ENCODE measurements around the gene SMAD2. TPM values are rescaled to one million over a fixed set of nuclear protein-coding genes. Genes with fewer than 3 reads are reported as not detected.

Gene SMAD2
- total RNA-seq (100 to 1,000 TPM; 110 to 129 (median 115) TPM), total RNA-seq (74.6 to 265 (median 189) reads per million in 29 experiments)
- total RNA-seq (2013) = 146 TPM

- peaks cover 3% of the 10 kb centered on the region for H3K36me3 Mint-ChIP-seq
- H3K9me3 Mint-ChIP-seq = no peaks in the 10 kb centered on the region
- Histone ChIP-seq H3K9me3 (no peaks in the 10 kb centered on the region), H3K4me3 (ENCODE audit: control insufficient read depth in 1 of 2, extremely low read depth in 1 of 2, low read length in 1 of 2) (peak within 1 kb of the TSS; percentile 69 to 82), H3K4me1 (ENCODE audit: control insufficient read depth in 1 of 2, extremely low read depth in 1 of 2, insufficient read depth in 2 of 2, low read length in 2 of 2) (peaks cover 16 to 39% of the 10 kb centered on the region in 2 experiments), H3K27me3 (replicated peaks in 1 of 2; ENCODE audit: control insufficient read depth in 2 of 2, extremely low read depth in 1 of 2, insufficient read depth in 2 of 2, low read length in 1 of 2) (no peaks in the 10 kb centered on the region), H3K27ac (ENCODE audit: low read length) (peak within 1 kb of the TSS; percentile 85), H3K36me3 (ENCODE audit: control insufficient read depth in 2 of 2, extremely low read depth in 1 of 2, insufficient read depth in 1 of 2, low read length in 1 of 2) (no peaks in the 10 kb centered on the region)
- H3K27me3 Mint-ChIP-seq = no peaks in the 10 kb centered on the region
- CTCF ChIA-PET = no interaction called here
- 0% methylated on average over 72 of the region's 93 CpGs for WGBS (ENCODE audit: insufficient coverage)
- peak within 1 kb of the TSS; percentile 87 to 90 (median 87) for H3K4me3 Mint-ChIP-seq
- H3K27ac Mint-ChIP-seq = peak within 1 kb of the TSS; percentile 88 to 96
- POLR2A ChIA-PET = interaction anchor here (0.6 to 1.4 kb wide), 4 partner anchors 30 to 46 kb away, joined by 3 to 4 read pairs (median 4); no protein-coding TSS in a partner anchor
- peaks cover 48 to 54% (median 51%) of the 10 kb centered on the region in 3 donors for H3K4me1 Mint-ChIP-seq
- peak in 34 of 35 experiments; percentile 37 to 92 (median 71) for DNase-seq
- ATAC-seq (replicated peaks in 1 of 4) = peak; percentile 77 to 82 (median 77)
Measured at GRCh38 chr18:47930199-47930930, at the start of gene SMAD2. SMAD2 (minus strand) TSS chr18:47930659; CDS start chr18:47896756, 33,903 bp downstream.

- H3K27ac ChIP-seq (ENCODE audit: low read length) = no peak overlapping the region
- no peaks in the 10 kb centered on the region for H3K9me3 Mint-ChIP-seq
- no peaks in the 10 kb centered on the region for H3K36me3 ChIP-seq (ENCODE audit: control insufficient read depth in 2 of 2, extremely low read depth in 1 of 2, insufficient read depth in 1 of 2, low read length in 1 of 2)
- no peak overlapping the region for H3K4me3 ChIP-seq (ENCODE audit: control insufficient read depth in 1 of 2, extremely low read depth in 1 of 2, low read length in 1 of 2)
- ATAC-seq (replicated peaks in 1 of 4) (no peak), DNase-seq (no peak)
- 57% methylated on average over 4 of the region's 5 CpGs for WGBS (ENCODE audit: insufficient coverage)
- no peak overlapping the region for H3K4me3 Mint-ChIP-seq
- peaks cover 0 to 9% of the 10 kb centered on the region in 2 donors for H3K27me3 Mint-ChIP-seq
- ChIA-PET CTCF (no interaction called here), POLR2A (no interaction called here)
- no peak overlapping the region for H3K27ac Mint-ChIP-seq
- H3K4me1 Mint-ChIP-seq = no peaks in the 10 kb centered on the region
- H3K9me3 ChIP-seq = no peaks in the 10 kb centered on the region
- H3K27me3 ChIP-seq (replicated peaks in 1 of 2; ENCODE audit: control insufficient read depth in 2 of 2, extremely low read depth in 1 of 2, insufficient read depth in 2 of 2, low read length in 1 of 2) = peaks cover 0 to 4% of the 10 kb centered on the region in 2 experiments
- H3K4me1 ChIP-seq (ENCODE audit: control insufficient read depth in 1 of 2, extremely low read depth in 1 of 2, insufficient read depth in 2 of 2, low read length in 2 of 2) = no peaks in the 10 kb centered on the region
- H3K36me3 Mint-ChIP-seq = no peaks in the 10 kb centered on the region
Measured at GRCh38 chr18:47979611-47980200, 49.2 kb upstream of the SMAD2 start.

- H3K27ac ChIP-seq (ENCODE audit: low read length) = no peak overlapping the region
- ChIA-PET CTCF (no interaction called here), POLR2A (no interaction called here)
- Mint-ChIP-seq H3K9me3 (no peaks in the 10 kb centered on the region), H3K27ac (no peak overlapping the region), H3K36me3 (no peaks in the 10 kb centered on the region), H3K27me3 (peaks cover 6 to 12% of the 10 kb centered on the region in 2 donors), H3K4me1 (no peaks in the 10 kb centered on the region), H3K4me3 (no peak overlapping the region)
- H3K4me3 ChIP-seq (ENCODE audit: control insufficient read depth in 1 of 2, extremely low read depth in 1 of 2, low read length in 1 of 2) = no peak overlapping the region
- no peaks in the 10 kb centered on the region for H3K4me1 ChIP-seq (ENCODE audit: control insufficient read depth in 1 of 2, extremely low read depth in 1 of 2, insufficient read depth in 2 of 2, low read length in 2 of 2)
- H3K27me3 ChIP-seq (replicated peaks in 1 of 2; ENCODE audit: control insufficient read depth in 2 of 2, extremely low read depth in 1 of 2, insufficient read depth in 2 of 2, low read length in 1 of 2) = peaks cover 0 to 4% of the 10 kb centered on the region in 2 experiments
- DNase-seq = no peak
- no peaks in the 10 kb centered on the region for H3K9me3 ChIP-seq
- H3K36me3 ChIP-seq (ENCODE audit: control insufficient read depth in 2 of 2, extremely low read depth in 1 of 2, insufficient read depth in 1 of 2, low read length in 1 of 2) = no peaks in the 10 kb centered on the region
- ATAC-seq (replicated peaks in 1 of 4) = no peak
- 80% methylated on average over 1 of the region's 1 CpG for WGBS (ENCODE audit: insufficient coverage)
Measured at GRCh38 chr18:47978603-47979002, 48.1 kb upstream of the SMAD2 start.

DNA sequence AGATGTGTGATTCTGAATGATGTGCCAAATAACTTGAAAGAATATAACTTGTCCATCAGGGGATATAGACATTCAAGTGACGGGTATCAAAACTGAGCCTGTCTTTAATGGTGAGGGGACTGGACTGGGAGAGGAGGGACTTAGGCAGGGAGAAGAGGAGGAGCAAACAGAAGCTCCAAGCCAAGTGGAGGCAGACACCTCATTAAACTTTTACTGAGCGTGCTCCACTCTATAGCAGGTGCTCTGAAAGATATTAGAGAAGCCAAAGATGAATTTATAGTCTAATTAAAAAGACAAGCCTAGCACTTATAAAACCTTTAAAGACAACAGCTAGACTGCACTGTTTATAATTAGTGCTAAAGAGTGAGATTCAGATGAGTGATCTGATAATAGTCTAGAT, 47.7 kb upstream of the SMAD2 start:
- no peaks in the 10 kb centered on the region for H3K36me3 Mint-ChIP-seq
- no peaks in the 10 kb centered on the region for H3K4me1 Mint-ChIP-seq

GRCh38 chr18:47975701-47976100, 45.2 kb upstream of the SMAD2 start:
- peaks cover 0 to 4% of the 10 kb centered on the region in 2 experiments for H3K27me3 ChIP-seq (replicated peaks in 1 of 2; ENCODE audit: control insufficient read depth in 2 of 2, extremely low read depth in 1 of 2, insufficient read depth in 2 of 2, low read length in 1 of 2)
- H3K36me3 ChIP-seq (ENCODE audit: control insufficient read depth in 2 of 2, extremely low read depth in 1 of 2, insufficient read depth in 1 of 2, low read length in 1 of 2) = no peaks in the 10 kb centered on the region
- Mint-ChIP-seq H3K9me3 (no peaks in the 10 kb centered on the region), H3K27me3 (peaks cover 21 to 27% of the 10 kb centered on the region in 2 donors), H3K27ac (no peak overlapping the region), H3K4me3 (no peak overlapping the region), H3K36me3 (no peaks in the 10 kb centered on the region), H3K4me1 (no peaks in the 10 kb centered on the region)
- no peak overlapping the region for H3K27ac ChIP-seq (ENCODE audit: low read length)
- ATAC-seq (replicated peaks in 1 of 4) (no peak), DNase-seq (no peak)
- 69% methylated on average over 2 of the region's 4 CpGs for WGBS (ENCODE audit: insufficient coverage)
- no peaks in the 10 kb centered on the region for H3K4me1 ChIP-seq (ENCODE audit: control insufficient read depth in 1 of 2, extremely low read depth in 1 of 2, insufficient read depth in 2 of 2, low read length in 2 of 2)
- H3K9me3 ChIP-seq = no peaks in the 10 kb centered on the region
- POLR2A ChIA-PET = interaction anchor here in 1 of 2 donors (0.5 kb wide), 1 partner anchor 92 kb away, joined by 4 read pairs; no protein-coding TSS in a partner anchor
- CTCF ChIA-PET = no interaction called here
- no peak overlapping the region for H3K4me3 ChIP-seq (ENCODE audit: control insufficient read depth in 1 of 2, extremely low read depth in 1 of 2, low read length in 1 of 2)

More for the DNA sequence above, 47.7 kb upstream of the SMAD2 start:
- Histone ChIP-seq H3K36me3 (ENCODE audit: control insufficient read depth in 2 of 2, extremely low read depth in 1 of 2, insufficient read depth in 1 of 2, low read length in 1 of 2) (no peaks in the 10 kb centered on the region), H3K27ac (ENCODE audit: low read length) (no peak overlapping the region), H3K4me3 (ENCODE audit: control insufficient read depth in 1 of 2, extremely low read depth in 1 of 2, low read length in 1 of 2) (no peak overlapping the region), H3K27me3 (replicated peaks in 1 of 2; ENCODE audit: control insufficient read depth in 2 of 2, extremely low read depth in 1 of 2, insufficient read depth in 2 of 2, low read length in 1 of 2) (peaks cover 0 to 4% of the 10 kb centered on the region in 2 experiments), H3K9me3 (no peaks in the 10 kb centered on the region), H3K4me1 (ENCODE audit: control insufficient read depth in 1 of 2, extremely low read depth in 1 of 2, insufficient read depth in 2 of 2, low read length in 2 of 2) (no peaks in the 10 kb centered on the region)
- CTCF ChIA-PET = no interaction called here
- Mint-ChIP-seq H3K4me3 (no peak overlapping the region), H3K27ac (no peak overlapping the region), H3K9me3 (no peaks in the 10 kb centered on the region), H3K27me3 (peaks cover 8 to 13% of the 10 kb centered on the region in 2 donors)
- no peak for DNase-seq
- ATAC-seq (replicated peaks in 1 of 4) = no peak
- WGBS (ENCODE audit: insufficient coverage) = 100% methylated on average over 1 of the region's 2 CpGs
- POLR2A ChIA-PET = no interaction called here

GRCh38 chr18:47975105-47975504, 44.6 kb upstream of the SMAD2 start:
- ChIA-PET CTCF (no interaction called here), POLR2A (no interaction called here)
- ATAC-seq (replicated peaks in 1 of 4) = no peak
- peaks cover 0 to 4% of the 10 kb centered on the region in 2 experiments for H3K27me3 ChIP-seq (replicated peaks in 1 of 2; ENCODE audit: control insufficient read depth in 2 of 2, extremely low read depth in 1 of 2, insufficient read depth in 2 of 2, low read length in 1 of 2)
- H3K36me3 Mint-ChIP-seq = no peaks in the 10 kb centered on the region
- no peaks in the 10 kb centered on the region for H3K9me3 Mint-ChIP-seq
- H3K4me1 Mint-ChIP-seq = no peaks in the 10 kb centered on the region
- no peak overlapping the region for H3K4me3 ChIP-seq (ENCODE audit: control insufficient read depth in 1 of 2, extremely low read depth in 1 of 2, low read length in 1 of 2)
- H3K27ac ChIP-seq (ENCODE audit: low read length) = no peak overlapping the region
- DNase-seq = no peak
- no peaks in the 10 kb centered on the region for H3K4me1 ChIP-seq (ENCODE audit: control insufficient read depth in 1 of 2, extremely low read depth in 1 of 2, insufficient read depth in 2 of 2, low read length in 2 of 2)
- H3K36me3 ChIP-seq (ENCODE audit: control insufficient read depth in 2 of 2, extremely low read depth in 1 of 2, insufficient read depth in 1 of 2, low read length in 1 of 2) = no peaks in the 10 kb centered on the region
- WGBS (ENCODE audit: insufficient coverage) = no CpG with 5 or more reads among the region's 5 CpGs
- peaks cover 22 to 27% of the 10 kb centered on the region in 2 donors for H3K27me3 Mint-ChIP-seq
- no peaks in the 10 kb centered on the region for H3K9me3 ChIP-seq
- H3K4me3 Mint-ChIP-seq = no peak overlapping the region
- H3K27ac Mint-ChIP-seq = no peak overlapping the region
